Right cardiac atrium (tissue), 5 donors: Measurements from ENCODE around the gene TEAD3. TPM values are rescaled to one million over a fixed set of nuclear protein-coding genes. Genes with fewer than 3 reads are reported as not detected.

Experiments used
- ATAC-seq, 2 donors: fragments of 200-7000 bp; cut with Tn5 transposase; one replicate each; pipeline versions ENCODE4 v1.8.0 to v1.9.1; 2020; ENCODE audit warnings: moderate library complexity in 2 of 2, mild to moderate bottlenecking in 1 of 2
- DNase-seq, 3 donors: peaks; one replicate each; pipeline ENCODE4 v3.0.0-alpha.2; 2020
- H3K27ac ChIP-seq: one replicate; pipeline ENCODE4 v1.5.1; 2013; ENCODE audit warnings: mild to moderate bottlenecking, low read length, control low read depth, moderate library complexity
- H3K27me3 ChIP-seq: one replicate; pipeline ENCODE4 v1.6.1; 2013; ENCODE audit not compliant: control insufficient read depth, insufficient read depth
- H3K4me1 ChIP-seq: one replicate; pipeline ENCODE4 v1.6.1; 2013; ENCODE audit warnings: low read length; ENCODE audit not compliant: control insufficient read depth, insufficient read depth
- H3K4me3 ChIP-seq: one replicate; pipeline ENCODE4 v1.5.1; 2013; ENCODE audit warnings: low read length, control low read depth
- H3K9me3 ChIP-seq: one replicate; pipeline ENCODE4 v1.6.1; 2013; ENCODE audit warnings: low read length; ENCODE audit not compliant: control insufficient read depth
- WGBS: extraction: QIAGEN DNeasy Blood & Tissue Kit; methylation state at CpG from one replicate; pipeline ENCODE4 v1.1.7; 2013; 5-methylcytosine and 5-hydroxymethylcytosine counted together
- intact Hi-C, 4 donors: fragments of 100-400 bp; cut with DNase I; formaldehyde crosslinking; loops; one replicate each; pipeline versions ENCODE4 v1.11.0 to v1.14.0; 2022 to 2023
- polyA plus RNA-seq: library from polyadenylated mRNA; stranded (reverse); fragments of 200-250 nt; gene quantifications from one replicate; pipeline ENCODE4 v1.2.3, GENCODE V29; 2013
- total RNA-seq, 4 donors: library from RNA; stranded (reverse); fragmentation: NEBNext Ultra II Directional; extraction: Animal tissue kit (Norgen Biotek cat#: 25700); gene quantifications; one replicate each; pipeline ENCODE4 v1.2.1, GENCODE V29; 2021
- donor health status: healthy with polysubstance abuse.
- donor health status: DM: no; HTN: yes; CAD: no.
- donor health status: DM: no; HTN: no; CAD: no.
- donor health status: DM: no; HTN: yes; CAD: no; lungs with severe emphysema.
- donor health status: DM: yes; HTN: yes; CAD: no.

Gene TEAD3
- total and polyA plus RNA-seq, 5 donors = 27.0 to 50.1 (median 37.6) TPM

GRCh38 chr6:35483490-35483889, 13.4 kb downstream of the TEAD3 start:
- intact Hi-C loops = no loop called here

GRCh38 chr6:35483062-35483461, 13.8 kb downstream of the TEAD3 start:
- H3K4me1 ChIP-seq = peaks cover 8% of the 10 kb centered on the region
- DNase-seq (no peak), ATAC-seq (no peak)
- intact Hi-C loops = no loop called here
- H3K27me3 ChIP-seq = no peaks in the 10 kb centered on the region
- WGBS = 97% methylated on average over 4 of the region's 4 CpGs
- H3K27ac ChIP-seq = no peak overlapping the region
- H3K4me3 ChIP-seq = no peak overlapping the region
- no peaks in the 10 kb centered on the region for H3K9me3 ChIP-seq

More at GRCh38 chr6:35483490-35483889, 13.4 kb downstream of the TEAD3 start:
- Histone ChIP-seq H3K4me1 (peaks cover 8% of the 10 kb centered on the region), H3K4me3 (no peak overlapping the region), H3K9me3 (no peaks in the 10 kb centered on the region), H3K27ac (no peak overlapping the region), H3K27me3 (no peaks in the 10 kb centered on the region)
- ATAC-seq (no peak), DNase-seq (no peak)
- WGBS = 90% methylated on average over 3 of the region's 3 CpGs

GRCh38 chr6:35481226-35481625, 15.7 kb downstream of the TEAD3 start:
- Histone ChIP-seq H3K27ac (no peak overlapping the region), H3K4me1 (peaks cover 4% of the 10 kb centered on the region)

GRCh38 chr6:35480176-35480575, 16.7 kb downstream of the TEAD3 start:
- WGBS = 93% methylated on average over 12 of the region's 12 CpGs
- Histone ChIP-seq H3K4me3 (no peak overlapping the region), H3K9me3 (no peaks in the 10 kb centered on the region), H3K4me1 (peaks cover 2% of the 10 kb centered on the region), H3K27me3 (no peaks in the 10 kb centered on the region), H3K27ac (no peak overlapping the region)
- DNase-seq (no peak), ATAC-seq (no peak)
- intact Hi-C loops = no loop called here

More at GRCh38 chr6:35481226-35481625, 15.7 kb downstream of the TEAD3 start:
- H3K27me3 ChIP-seq = no peaks in the 10 kb centered on the region
- intact Hi-C loops = no loop called here
- WGBS = 71% methylated on average over 8 of the region's 8 CpGs
- no peaks in the 10 kb centered on the region for H3K9me3 ChIP-seq
- DNase-seq (no peak), ATAC-seq (no peak)
- no peak overlapping the region for H3K4me3 ChIP-seq

GRCh38 chr6:35478259-35478658, 18.6 kb downstream of the TEAD3 start:
- H3K27ac ChIP-seq = no peak overlapping the region
- DNase-seq (no peak), ATAC-seq (no peak)
- H3K4me3 ChIP-seq = no peak overlapping the region
- no peaks in the 10 kb centered on the region for H3K9me3 ChIP-seq
- H3K27me3 ChIP-seq = no peaks in the 10 kb centered on the region
- WGBS = 89% methylated on average over 7 of the region's 7 CpGs
- no peaks in the 10 kb centered on the region for H3K4me1 ChIP-seq
- intact Hi-C loops = no loop called here

- no peaks in the 10 kb centered on the region for H3K27me3 ChIP-seq
- 94% methylated on average over 5 of the region's 5 CpGs for WGBS
- DNase-seq (peak in 1 of 3 donors; percentile 24), ATAC-seq (no peak)
- intact Hi-C loops = no loop called here
- H3K9me3 ChIP-seq = no peaks in the 10 kb centered on the region
- no peak overlapping the region for H3K4me3 ChIP-seq
- no peaks in the 10 kb centered on the region for H3K4me1 ChIP-seq
- no peak overlapping the region for H3K27ac ChIP-seq
Observed at GRCh38 chr6:35477551-35478179, 19.2 kb downstream of the TEAD3 start.

- H3K27ac ChIP-seq = no peak overlapping the region
- H3K9me3 ChIP-seq = no peaks in the 10 kb centered on the region
- intact Hi-C loops = no loop called here
- no peaks in the 10 kb centered on the region for H3K4me1 ChIP-seq
- ATAC-seq (no peak), DNase-seq (no peak)
- H3K4me3 ChIP-seq = no peak overlapping the region
- H3K27me3 ChIP-seq = no peaks in the 10 kb centered on the region
- WGBS = 83% methylated on average over 8 of the region's 8 CpGs
Observed at GRCh38 chr6:35477028-35477427, 19.9 kb downstream of the TEAD3 start.

- no peak overlapping the region for H3K27ac ChIP-seq
- 86% methylated on average over 14 of the region's 14 CpGs for WGBS
- no peak for ATAC-seq
- intact Hi-C loops = no loop called here
- H3K4me3 ChIP-seq = no peak overlapping the region
- no peak for DNase-seq
- H3K9me3 ChIP-seq = no peaks in the 10 kb centered on the region
- no peaks in the 10 kb centered on the region for H3K4me1 ChIP-seq
- no peaks in the 10 kb centered on the region for H3K27me3 ChIP-seq
Observed at GRCh38 chr6:35476004-35476403, 20.9 kb downstream of the TEAD3 start.

GRCh38 chr6:35475573-35475972, 21.3 kb downstream of the TEAD3 start:
- ATAC-seq = no peak
- intact Hi-C loops = no loop called here
- Histone ChIP-seq H3K9me3 (no peaks in the 10 kb centered on the region), H3K27ac (no peak overlapping the region), H3K27me3 (no peaks in the 10 kb centered on the region), H3K4me1 (no peaks in the 10 kb centered on the region), H3K4me3 (no peak overlapping the region)
- DNase-seq = no peak
- 77% methylated on average over 4 of the region's 4 CpGs for WGBS

- H3K27ac ChIP-seq = no peak overlapping the region
- no peaks in the 10 kb centered on the region for H3K4me1 ChIP-seq
- 90% methylated on average over 20 of the region's 20 CpGs for WGBS
- no peaks in the 10 kb centered on the region for H3K27me3 ChIP-seq
- no peak for ATAC-seq
- intact Hi-C loops = no loop called here
- H3K4me3 ChIP-seq = no peak overlapping the region
- no peaks in the 10 kb centered on the region for H3K9me3 ChIP-seq
- DNase-seq = no peak
Observed at GRCh38 chr6:35474942-35475570, 21.8 kb downstream of the TEAD3 start.

GRCh38 chr6:35474131-35474941, 22.5 kb downstream of the TEAD3 start:
- no peaks in the 10 kb centered on the region for H3K9me3 ChIP-seq
- 90% methylated on average over 14 of the region's 14 CpGs for WGBS
- no peak overlapping the region for H3K27ac ChIP-seq

More at GRCh38 chr6:35474131-35474941, 22.5 kb downstream of the TEAD3 start:
- Histone ChIP-seq H3K4me1 (peaks cover 4% of the 10 kb centered on the region), H3K4me3 (no peak overlapping the region), H3K27me3 (no peaks in the 10 kb centered on the region)
- DNase-seq (no peak), ATAC-seq (peak; percentile 2 to 5)
- intact Hi-C loops = no loop called here
